Measurements from ENCODE around the gene DMWD.

- TF ChIP-seq, protein P1, sequence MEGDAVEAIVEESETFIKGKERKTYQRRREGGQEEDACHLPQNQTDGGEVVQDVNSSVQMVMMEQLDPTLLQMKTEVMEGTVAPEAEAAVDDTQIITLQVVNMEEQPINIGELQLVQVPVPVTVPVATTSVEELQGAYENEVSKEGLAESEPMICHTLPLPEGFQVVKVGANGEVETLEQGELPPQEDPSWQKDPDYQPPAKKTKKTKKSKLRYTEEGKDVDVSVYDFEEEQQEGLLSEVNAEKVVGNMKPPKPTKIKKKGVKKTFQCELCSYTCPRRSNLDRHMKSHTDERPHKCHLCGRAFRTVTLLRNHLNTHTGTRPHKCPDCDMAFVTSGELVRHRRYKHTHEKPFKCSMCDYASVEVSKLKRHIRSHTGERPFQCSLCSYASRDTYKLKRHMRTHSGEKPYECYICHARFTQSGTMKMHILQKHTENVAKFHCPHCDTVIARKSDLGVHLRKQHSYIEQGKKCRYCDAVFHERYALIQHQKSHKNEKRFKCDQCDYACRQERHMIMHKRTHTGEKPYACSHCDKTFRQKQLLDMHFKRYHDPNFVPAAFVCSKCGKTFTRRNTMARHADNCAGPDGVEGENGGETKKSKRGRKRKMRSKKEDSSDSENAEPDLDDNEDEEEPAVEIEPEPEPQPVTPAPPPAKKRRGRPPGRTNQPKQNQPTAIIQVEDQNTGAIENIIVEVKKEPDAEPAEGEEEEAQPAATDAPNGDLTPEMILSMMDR (conservative IDR thresholded peaks at IDR 0.05) = no peak
- no peak for TF ChIP-seq ZFX (IDR thresholded peaks at IDR 0.05)
These were observed 45.8 kb downstream of the DMWD start for GRCh38 chr19:45746866-45747265.

All from C4-2B (cell line).